ENCODE data around the gene RNF220. TPM values are rescaled to one million over a fixed set of nuclear protein-coding genes. Genes with fewer than 3 reads are reported as not detected.

Gene RNF220
- polyA plus RNA-seq, 1 of the 3 experiments (the other 2 are of a cell fraction) = 83.7 TPM

DNA sequence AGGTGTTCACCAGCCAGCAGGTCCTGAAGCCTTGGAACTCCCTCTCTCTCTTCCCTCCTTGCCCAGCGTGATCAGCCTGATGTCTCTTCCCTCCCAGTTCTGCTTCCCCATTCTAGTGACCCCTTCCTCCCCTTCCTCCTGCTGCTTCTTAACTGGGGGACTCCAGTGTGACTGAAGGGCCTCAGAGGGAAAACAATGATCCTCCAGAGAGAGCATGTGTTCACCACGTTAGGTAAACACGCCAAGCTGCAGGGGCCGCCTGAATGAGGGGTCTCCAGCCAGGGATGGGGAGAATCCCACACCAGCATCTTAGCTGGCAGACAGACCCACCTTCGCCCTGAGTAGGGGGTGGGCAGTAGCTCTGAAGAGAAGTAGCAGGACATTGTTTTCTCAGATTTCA is 144.5 kb downstream of the RNF220 start:
- WGBS (ENCODE audit: low lambda C conversion rate) = 55% methylated on average over 4 of the region's 5 CpGs
- CTCF ChIA-PET = no interaction called here
- no peak overlapping the region for H3K9ac ChIP-seq
- H3K4me2 ChIP-seq = no peak overlapping the region
- no peaks in the 10 kb centered on the region for H3K79me2 ChIP-seq (ENCODE audit: insufficient read depth)
- no peaks in the 10 kb centered on the region for H3K36me3 ChIP-seq (replicated peaks in 1 of 2; ENCODE audit: control insufficient read depth in 1 of 2, insufficient read depth in 2 of 2, low read length in 1 of 2)
- H2AFZ ChIP-seq (ENCODE audit: low read depth) = no peak overlapping the region
- no peak for DNase-seq
- no peaks in the 10 kb centered on the region for H3F3A ChIP-seq (replicated peaks; ENCODE audit: insufficient read depth)
- no peaks in the 10 kb centered on the region for H3K4me1 ChIP-seq (ENCODE audit: control insufficient read depth in 1 of 2, insufficient read depth in 2 of 2, low read depth in 1 of 2, low read length in 1 of 2)
- H3K27me3 ChIP-seq (ENCODE audit: insufficient read depth) = peaks cover 12% of the 10 kb centered on the region; the same call in 1 of the 2 replicates
- no peak overlapping the region for H3K27ac ChIP-seq (ENCODE audit: low read depth in 2 of 2, low read length in 1 of 2)
- H3K9me2 ChIP-seq = no peaks in the 10 kb centered on the region
- no peaks in the 10 kb centered on the region for H4K20me1 ChIP-seq (ENCODE audit: insufficient read depth)
- H3K4me3 ChIP-seq (ENCODE audit: low read depth in 2 of 2, low read length in 1 of 2) = no peak overlapping the region
- H3K9me3 ChIP-seq = no peaks in the 10 kb centered on the region
- POLR2A ChIA-PET = no interaction called here
- TF ChIP-seq MXI1 (IDR thresholded peaks at IDR 0.05; ENCODE audit: low read depth, low read length) = no peak
- TF ChIP-seq, protein P1, sequence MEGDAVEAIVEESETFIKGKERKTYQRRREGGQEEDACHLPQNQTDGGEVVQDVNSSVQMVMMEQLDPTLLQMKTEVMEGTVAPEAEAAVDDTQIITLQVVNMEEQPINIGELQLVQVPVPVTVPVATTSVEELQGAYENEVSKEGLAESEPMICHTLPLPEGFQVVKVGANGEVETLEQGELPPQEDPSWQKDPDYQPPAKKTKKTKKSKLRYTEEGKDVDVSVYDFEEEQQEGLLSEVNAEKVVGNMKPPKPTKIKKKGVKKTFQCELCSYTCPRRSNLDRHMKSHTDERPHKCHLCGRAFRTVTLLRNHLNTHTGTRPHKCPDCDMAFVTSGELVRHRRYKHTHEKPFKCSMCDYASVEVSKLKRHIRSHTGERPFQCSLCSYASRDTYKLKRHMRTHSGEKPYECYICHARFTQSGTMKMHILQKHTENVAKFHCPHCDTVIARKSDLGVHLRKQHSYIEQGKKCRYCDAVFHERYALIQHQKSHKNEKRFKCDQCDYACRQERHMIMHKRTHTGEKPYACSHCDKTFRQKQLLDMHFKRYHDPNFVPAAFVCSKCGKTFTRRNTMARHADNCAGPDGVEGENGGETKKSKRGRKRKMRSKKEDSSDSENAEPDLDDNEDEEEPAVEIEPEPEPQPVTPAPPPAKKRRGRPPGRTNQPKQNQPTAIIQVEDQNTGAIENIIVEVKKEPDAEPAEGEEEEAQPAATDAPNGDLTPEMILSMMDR (IDR thresholded peaks at IDR 0.05) = no peak
- no peak for TF ChIP-seq SMC3 (IDR thresholded peaks at IDR 0.05; ENCODE audit: low read depth, low read length)
- no peak for TF ChIP-seq FOXM1 (IDR thresholded peaks at IDR 0.05; ENCODE audit: low read depth)
- no peak for TF ChIP-seq FOXJ3 (CRISPR knock-in tag; IDR thresholded peaks at IDR 0.05)
- no peak for TF ChIP-seq YY1 (IDR thresholded peaks at IDR 0.05; ENCODE audit: low read depth)

DNA sequence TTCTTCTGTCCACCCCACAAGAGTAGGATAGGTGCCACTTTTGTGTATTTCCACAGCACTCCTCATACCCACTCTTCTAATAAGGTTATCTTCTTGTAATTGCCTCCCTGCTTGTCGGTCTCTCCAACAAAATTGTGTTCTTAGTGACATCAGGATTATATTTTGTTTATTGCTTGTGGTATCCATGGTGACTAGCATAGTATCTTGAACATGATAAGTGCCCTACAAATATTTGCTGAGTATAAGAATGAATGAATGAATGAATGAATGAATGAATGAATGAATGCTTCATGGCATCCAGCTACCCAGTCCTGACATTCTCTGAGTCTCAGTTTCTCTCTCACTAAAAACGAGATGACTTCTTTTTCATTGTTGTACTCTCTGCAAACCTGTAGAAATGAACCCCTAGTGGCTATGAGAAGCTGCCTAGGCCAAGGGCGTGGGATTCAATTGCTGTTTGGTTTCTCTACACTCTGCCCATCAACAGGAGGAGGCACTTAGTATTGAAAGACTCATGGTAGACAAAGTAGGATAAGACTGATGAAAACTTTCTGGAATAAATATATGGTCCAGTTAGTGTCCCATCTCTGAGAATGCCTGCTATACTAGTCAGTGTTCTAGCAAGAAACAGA is 148.2 kb downstream of the RNF220 start:
- H3K4me3 ChIP-seq (ENCODE audit: low read depth in 2 of 2, low read length in 1 of 2) = no peak overlapping the region
- DNase-seq = no peak
- no peaks in the 10 kb centered on the region for H3F3A ChIP-seq (replicated peaks; ENCODE audit: insufficient read depth)
- H4K20me1 ChIP-seq (ENCODE audit: insufficient read depth) = no peaks in the 10 kb centered on the region
- H3K4me1 ChIP-seq (ENCODE audit: control insufficient read depth in 1 of 2, insufficient read depth in 2 of 2, low read depth in 1 of 2, low read length in 1 of 2) = no peaks in the 10 kb centered on the region
- H3K27me3 ChIP-seq (ENCODE audit: insufficient read depth) = peaks cover 3% of the 10 kb centered on the region; the same call in 1 of the 2 replicates
- peak overlapping the region; percentile 40; the same call in 1 of the 2 replicates for H3K4me2 ChIP-seq
- WGBS (ENCODE audit: low lambda C conversion rate) = 24% methylated on average over 3 of the region's 3 CpGs
- no peaks in the 10 kb centered on the region for H3K79me2 ChIP-seq (ENCODE audit: insufficient read depth)
- ChIA-PET POLR2A (no interaction called here), CTCF (interaction anchor here (1.5 to 4.0 kb wide), 4 partner anchors 10 to 99 kb away, joined by 3 to 19 read pairs (median 6); no protein-coding TSS in a partner anchor)
- TF ChIP-seq MEF2A (IDR thresholded peaks at IDR 0.05; ENCODE audit: borderline replicate concordance, low read depth) = no peak
- no peak for TF ChIP-seq FOXM1 (IDR thresholded peaks at IDR 0.05; ENCODE audit: low read depth)
- TF ChIP-seq, protein P2, sequence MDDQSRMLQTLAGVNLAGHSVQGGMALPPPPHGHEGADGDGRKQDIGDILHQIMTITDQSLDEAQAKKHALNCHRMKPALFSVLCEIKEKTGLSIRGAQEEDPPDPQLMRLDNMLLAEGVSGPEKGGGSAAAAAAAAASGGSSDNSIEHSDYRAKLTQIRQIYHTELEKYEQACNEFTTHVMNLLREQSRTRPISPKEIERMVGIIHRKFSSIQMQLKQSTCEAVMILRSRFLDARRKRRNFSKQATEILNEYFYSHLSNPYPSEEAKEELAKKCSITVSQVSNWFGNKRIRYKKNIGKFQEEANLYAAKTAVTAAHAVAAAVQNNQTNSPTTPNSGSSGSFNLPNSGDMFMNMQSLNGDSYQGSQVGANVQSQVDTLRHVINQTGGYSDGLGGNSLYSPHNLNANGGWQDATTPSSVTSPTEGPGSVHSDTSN (IDR thresholded peaks at IDR 0.05) = no peak
- no peak for TF ChIP-seq SIN3A (IDR thresholded peaks at IDR 0.05; ENCODE audit: borderline replicate concordance, low read depth, low read length)
- TF ChIP-seq, protein P3, sequence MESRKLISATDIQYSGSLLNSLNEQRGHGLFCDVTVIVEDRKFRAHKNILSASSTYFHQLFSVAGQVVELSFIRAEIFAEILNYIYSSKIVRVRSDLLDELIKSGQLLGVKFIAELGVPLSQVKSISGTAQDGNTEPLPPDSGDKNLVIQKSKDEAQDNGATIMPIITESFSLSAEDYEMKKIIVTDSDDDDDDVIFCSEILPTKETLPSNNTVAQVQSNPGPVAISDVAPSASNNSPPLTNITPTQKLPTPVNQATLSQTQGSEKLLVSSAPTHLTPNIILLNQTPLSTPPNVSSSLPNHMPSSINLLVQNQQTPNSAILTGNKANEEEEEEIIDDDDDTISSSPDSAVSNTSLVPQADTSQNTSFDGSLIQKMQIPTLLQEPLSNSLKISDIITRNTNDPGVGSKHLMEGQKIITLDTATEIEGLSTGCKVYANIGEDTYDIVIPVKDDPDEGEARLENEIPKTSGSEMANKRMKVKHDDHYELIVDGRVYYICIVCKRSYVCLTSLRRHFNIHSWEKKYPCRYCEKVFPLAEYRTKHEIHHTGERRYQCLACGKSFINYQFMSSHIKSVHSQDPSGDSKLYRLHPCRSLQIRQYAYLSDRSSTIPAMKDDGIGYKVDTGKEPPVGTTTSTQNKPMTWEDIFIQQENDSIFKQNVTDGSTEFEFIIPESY (IDR thresholded peaks at IDR 0.05; ENCODE audit: borderline replicate concordance, low read depth) = no peak
- no peak for TF ChIP-seq EP300 (IDR thresholded peaks at IDR 0.05; ENCODE audit: borderline replicate concordance in 1 of 2, low read depth in 1 of 2, low read length in 1 of 2)
- TF ChIP-seq, protein P4, sequence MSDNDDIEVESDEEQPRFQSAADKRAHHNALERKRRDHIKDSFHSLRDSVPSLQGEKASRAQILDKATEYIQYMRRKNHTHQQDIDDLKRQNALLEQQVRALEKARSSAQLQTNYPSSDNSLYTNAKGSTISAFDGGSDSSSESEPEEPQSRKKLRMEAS (IDR thresholded peaks at IDR 0.05; ENCODE audit: low read depth) = no peak
- no peak for TF ChIP-seq TAF1 (IDR thresholded peaks at IDR 0.05; ENCODE audit: borderline replicate concordance, low read depth, low read length)
- TF ChIP-seq TCF12 (IDR thresholded peaks at IDR 0.05) = no peak
- TF ChIP-seq CHD2 (IDR thresholded peaks at IDR 0.05; ENCODE audit: low read length, partially characterized antibody) = no peak
- no peak for TF ChIP-seq POLR2AphosphoS5 (IDR thresholded peaks at IDR 0.05; ENCODE audit: low read depth, low read length)
- TF ChIP-seq NFIC (IDR thresholded peaks at IDR 0.05; ENCODE audit: borderline replicate concordance) = no peak
- no peak overlapping the region for H3K9ac ChIP-seq
- H3K27ac ChIP-seq (ENCODE audit: low read depth in 2 of 2, low read length in 1 of 2) = no peak overlapping the region
- no peaks in the 10 kb centered on the region for H3K9me3 ChIP-seq
- no peaks in the 10 kb centered on the region for H3K36me3 ChIP-seq (replicated peaks in 1 of 2; ENCODE audit: control insufficient read depth in 1 of 2, insufficient read depth in 2 of 2, low read length in 1 of 2)
- H2AFZ ChIP-seq (ENCODE audit: low read depth) = no peak overlapping the region
- no peaks in the 10 kb centered on the region for H3K9me2 ChIP-seq

All from SK-N-SH (cell line).